ENCODE measurements around the gene TNIP2.

GRCh38 chr4:2700031-2700430 lies 56.1 kb downstream of the TNIP2 start:
- no peak for TF ChIP-seq POLR2A (IDR thresholded peaks at IDR 0.05; ENCODE audit: low read length)
- no peak for TF ChIP-seq GATA1 (IDR thresholded peaks at IDR 0.05; ENCODE audit: low read depth, low read length)
